Tibial nerve (tissue), 4 donors: ENCODE data around the gene SLPI. TPM values are rescaled to one million over a fixed set of nuclear protein-coding genes. Genes with fewer than 3 reads are reported as not detected.
A peak's percentile ranks its signal among the peaks of the same experiment; 100 is the strongest.

Experiments
- DNase-seq, 2 donors: peaks; one replicate each; pipeline ENCODE4 v3.0.0-alpha.2; 2019; ENCODE audit warnings: low spot score in 2 of 2
- H3K27ac ChIP-seq, 4 donors: fragments of 200-600 bp; sonication (generic) in 3 of 4; one replicate each; pipeline ENCODE4 v1.5.1; 2017 to 2019; ENCODE audit warnings: mild to moderate bottlenecking in 1 of 4
- H3K27me3 ChIP-seq, 2 donors: fragments of 200-600 bp; sonication (generic) in 1 of 2; one replicate each; pipeline versions ENCODE4 v1.5.1 to v1.6.0; 2017 to 2019
- H3K36me3 ChIP-seq, 3 donors: fragments of 200-600 bp; sonication (generic); one replicate each; pipeline ENCODE4 v1.5.1; 2018 to 2019
- H3K4me1 ChIP-seq, 4 donors: fragments of 200-600 bp; sonication (generic) in 3 of 4; one replicate each; pipeline ENCODE4 v1.5.1; 2017 to 2019
- H3K4me3 ChIP-seq, 4 donors: fragments of 200-600 bp; sonication (generic) in 3 of 4; one replicate each; pipeline ENCODE4 v1.5.1; 2017 to 2019; ENCODE audit warnings: mild to moderate bottlenecking in 1 of 4, moderate library complexity in 1 of 4
- H3K9me3 ChIP-seq, 4 donors: fragments of 200-600 bp; sonication (generic) in 3 of 4; one replicate each; pipeline ENCODE4 v1.5.1; 2017 to 2019
- EP300 ChIP-seq, 2 donors: sonication (generic); formaldehyde crosslinking; IDR thresholded peaks; one replicate each; pipeline ENCODE4 v1.6.1; 2017; ENCODE audit warnings: antibody characterized with exemption in 2 of 2, mild to moderate bottlenecking in 1 of 2
- POLR2A ChIP-seq, 2 donors: fragments of 450-650 bp; IDR thresholded peaks; one replicate each; pipeline ENCODE4 v1.6.1; 2017; ENCODE audit warnings: antibody characterized with exemption in 2 of 2, mild to moderate bottlenecking in 2 of 2, moderate library complexity in 2 of 2
- WGBS, 2 donors: methylation state at CpG; one replicate each; pipeline ENCODE4 v1.1.5; 2018; 5-methylcytosine and 5-hydroxymethylcytosine counted together
- total RNA-seq, 4 donors: library from RNA; depleted of rRNA; stranded (reverse); fragments of >200 nt; gene quantifications; one replicate each; pipeline ENCODE4 v1.1.0, GENCODE V29; 2016
- TF ChIP-seq, protein P1 (sequence below), 5 experiments: fragments of 200-600 bp in 3 of 5; fragments of 450-650 bp in 2 of 5; sonication (generic) in 3 of 5; IDR thresholded peaks; one replicate each; pipeline ENCODE4 v1.5.1; 2016 to 2019; ENCODE audit warnings: antibody characterized with exemption in 5 of 5, mild to moderate bottlenecking in 3 of 5, moderate library complexity in 2 of 5

Gene SLPI
- total RNA-seq, 4 donors from 2014 or later = 103 to 371 (median 129) TPM

DNA sequence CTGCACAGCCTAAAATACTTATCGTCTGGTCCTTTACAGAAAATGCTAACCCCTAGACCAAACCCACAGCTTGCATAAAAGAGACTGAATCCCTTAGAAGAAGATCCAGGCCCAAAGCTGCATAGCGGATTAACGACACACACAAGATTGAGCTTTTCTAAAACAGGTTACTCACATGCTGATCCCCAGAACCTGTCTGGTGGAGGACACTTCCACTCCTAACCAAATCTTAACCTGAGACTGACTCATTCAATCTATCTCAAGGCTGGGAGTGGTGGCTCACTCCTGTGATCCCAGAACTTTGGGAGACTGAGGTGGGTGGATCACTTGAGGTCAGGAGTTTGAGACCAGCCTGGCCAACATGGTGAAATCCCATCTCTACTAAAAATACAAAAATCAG, 2.8 kb upstream of the SLPI start:
- no peak for DNase-seq
- no peaks in the 10 kb centered on the region for H3K9me3 ChIP-seq
- H3K4me1 ChIP-seq = peaks cover 0 to 21% (median 2%) of the 10 kb centered on the region in 4 donors
- H3K36me3 ChIP-seq = no peaks in the 10 kb centered on the region
- H3K4me3 ChIP-seq = no peak overlapping the region
- whole genome bisulfite sequencing, 2 donors = 64 to 95% methylated on average over 3 of the region's 3 CpGs
- TF ChIP-seq EP300 (IDR thresholded peaks at IDR 0.05) (no peak), POLR2A (IDR thresholded peaks at IDR 0.05) (no peak)
- TF ChIP-seq, protein P1, sequence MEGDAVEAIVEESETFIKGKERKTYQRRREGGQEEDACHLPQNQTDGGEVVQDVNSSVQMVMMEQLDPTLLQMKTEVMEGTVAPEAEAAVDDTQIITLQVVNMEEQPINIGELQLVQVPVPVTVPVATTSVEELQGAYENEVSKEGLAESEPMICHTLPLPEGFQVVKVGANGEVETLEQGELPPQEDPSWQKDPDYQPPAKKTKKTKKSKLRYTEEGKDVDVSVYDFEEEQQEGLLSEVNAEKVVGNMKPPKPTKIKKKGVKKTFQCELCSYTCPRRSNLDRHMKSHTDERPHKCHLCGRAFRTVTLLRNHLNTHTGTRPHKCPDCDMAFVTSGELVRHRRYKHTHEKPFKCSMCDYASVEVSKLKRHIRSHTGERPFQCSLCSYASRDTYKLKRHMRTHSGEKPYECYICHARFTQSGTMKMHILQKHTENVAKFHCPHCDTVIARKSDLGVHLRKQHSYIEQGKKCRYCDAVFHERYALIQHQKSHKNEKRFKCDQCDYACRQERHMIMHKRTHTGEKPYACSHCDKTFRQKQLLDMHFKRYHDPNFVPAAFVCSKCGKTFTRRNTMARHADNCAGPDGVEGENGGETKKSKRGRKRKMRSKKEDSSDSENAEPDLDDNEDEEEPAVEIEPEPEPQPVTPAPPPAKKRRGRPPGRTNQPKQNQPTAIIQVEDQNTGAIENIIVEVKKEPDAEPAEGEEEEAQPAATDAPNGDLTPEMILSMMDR (IDR thresholded peaks at IDR 0.05) = no peak
- H3K27ac ChIP-seq = no peak overlapping the region
- H3K27me3 ChIP-seq = no peaks in the 10 kb centered on the region

DNA sequence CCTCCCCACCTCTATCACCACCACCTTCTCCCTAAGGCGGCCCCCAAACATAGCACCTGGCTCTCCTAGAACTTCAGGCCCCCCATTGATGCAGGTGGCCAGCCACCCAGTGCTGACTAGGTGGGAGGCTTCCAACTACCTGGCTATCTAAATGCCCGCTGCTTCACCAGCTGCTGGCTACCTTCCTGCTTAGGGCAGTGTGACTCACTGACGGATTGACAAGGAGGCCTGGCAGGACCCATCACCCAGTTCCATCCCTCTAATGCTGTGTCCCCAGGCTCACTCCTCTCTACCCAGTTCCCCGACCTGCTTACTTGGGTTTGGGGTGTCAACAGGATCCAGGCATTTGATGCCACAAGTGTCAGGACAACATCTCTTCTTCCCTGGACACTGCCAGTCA, 1.1 kb downstream of the SLPI start:
- 83 to 91% methylated on average over 4 of the region's 4 CpGs for WGBS, 2 donors

DNA sequence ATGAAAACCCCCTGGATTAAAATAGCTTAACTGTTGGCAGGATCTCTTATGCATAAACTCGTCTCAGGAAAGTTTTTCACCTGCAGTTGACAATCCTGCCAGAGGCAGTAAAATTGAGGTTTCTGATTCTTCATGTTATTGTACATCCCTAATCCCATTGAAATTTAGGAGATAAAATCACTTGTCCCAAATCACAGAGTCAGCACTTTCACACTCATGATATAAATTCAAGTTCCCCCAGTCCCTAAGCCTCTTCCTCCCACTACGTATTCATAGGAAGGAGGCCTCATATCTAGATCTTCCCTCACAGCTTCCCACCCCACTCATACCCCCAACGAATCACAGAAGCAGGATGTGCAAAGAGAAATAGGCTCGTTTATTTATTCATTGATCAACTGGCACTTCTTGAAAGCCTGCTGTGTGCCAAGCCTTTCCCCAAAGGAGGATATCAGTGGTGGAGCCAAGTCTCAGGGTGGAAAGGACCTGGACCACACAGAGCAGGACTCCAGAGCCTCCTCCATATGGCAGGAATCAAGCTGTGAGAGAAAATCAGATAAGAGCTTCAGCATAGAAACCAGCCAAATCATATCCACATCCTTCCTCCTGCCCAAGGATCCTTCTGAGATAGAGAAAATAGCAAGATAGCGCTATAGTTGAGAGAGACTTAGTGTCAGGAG, 2.3 kb downstream of the SLPI start:
- H3K4me3 ChIP-seq = no peak overlapping the region
- TF ChIP-seq, protein P1 (IDR thresholded peaks at IDR 0.05) = no peak
- TF ChIP-seq EP300 (IDR thresholded peaks at IDR 0.05) (no peak), POLR2A (IDR thresholded peaks at IDR 0.05) (no peak)
- H3K4me1 ChIP-seq = peaks cover 0 to 21% (median 2%) of the 10 kb centered on the region in 4 donors
- H3K27me3 ChIP-seq = no peaks in the 10 kb centered on the region
- no peaks in the 10 kb centered on the region for H3K9me3 ChIP-seq
- no peaks in the 10 kb centered on the region for H3K36me3 ChIP-seq
- H3K27ac ChIP-seq = no peak overlapping the region
- WGBS, 2 donors = 51 to 56% methylated on average over 5 of the region's 5 CpGs
- DNase-seq = no peak

More for the DNA sequence above, 1.1 kb downstream of the SLPI start:
- TF ChIP-seq POLR2A (IDR thresholded peaks at IDR 0.05) = no peak
- TF ChIP-seq, protein P1 (IDR thresholded peaks at IDR 0.05) = no peak
- no peak for TF ChIP-seq EP300 (IDR thresholded peaks at IDR 0.05)
- no peak for DNase-seq
- Histone ChIP-seq H3K27me3 (no peaks in the 10 kb centered on the region), H3K4me1 (peaks cover 0 to 21% (median 2%) of the 10 kb centered on the region in 4 donors), H3K36me3 (no peaks in the 10 kb centered on the region), H3K4me3 (peak overlapping the region in 1 of 4 donors; percentile 30), H3K27ac (peak overlapping the region in 1 of 4 donors; percentile 74), H3K9me3 (no peaks in the 10 kb centered on the region)

DNA sequence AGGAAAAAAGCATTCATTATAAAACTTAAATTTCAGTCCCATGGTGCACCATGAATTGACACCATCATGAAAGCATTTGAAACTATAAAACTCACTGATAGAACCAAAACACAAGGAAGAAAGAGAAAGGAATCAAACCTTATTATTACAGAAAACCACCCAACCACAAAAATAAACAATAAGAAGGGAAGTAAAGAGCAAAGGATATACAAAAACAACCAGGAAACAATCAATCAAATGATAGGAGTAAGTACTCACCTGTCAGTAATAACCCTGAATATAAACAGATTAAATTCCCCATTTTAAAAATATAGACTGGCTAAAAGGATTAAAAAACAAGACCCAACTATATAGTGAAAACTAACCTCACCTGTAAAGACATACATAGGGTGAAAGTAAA, 5.8 kb downstream of the SLPI start:
- TF ChIP-seq EP300 (IDR thresholded peaks at IDR 0.05) = no peak
- TF ChIP-seq, protein P1 (IDR thresholded peaks at IDR 0.05) = no peak
- TF ChIP-seq POLR2A (IDR thresholded peaks at IDR 0.05) = no peak
- Histone ChIP-seq H3K27me3 (no peaks in the 10 kb centered on the region), H3K27ac (no peak overlapping the region), H3K4me3 (no peak overlapping the region), H3K36me3 (no peaks in the 10 kb centered on the region), H3K4me1 (peaks cover 0 to under 1% (median 0%) of the 10 kb centered on the region in 4 donors), H3K9me3 (no peaks in the 10 kb centered on the region)
- no peak for DNase-seq

DNA sequence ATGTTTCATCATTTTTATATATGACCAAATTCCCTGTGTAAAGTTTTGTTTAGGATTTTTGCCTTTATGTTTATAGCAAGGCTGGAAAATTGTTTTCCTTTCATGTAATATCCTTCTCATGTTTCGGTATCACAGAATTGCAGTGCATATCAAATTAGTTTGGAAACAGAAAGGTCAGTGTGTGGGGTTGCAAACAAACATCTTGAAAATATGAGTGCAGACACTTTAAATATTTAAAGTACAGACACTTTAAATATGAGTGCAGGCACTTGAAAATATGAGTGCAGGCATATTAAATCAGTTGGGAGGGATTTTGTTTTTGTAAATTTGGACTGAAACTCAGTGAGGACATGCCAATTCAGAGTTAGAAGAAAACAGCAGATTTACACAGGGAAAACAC, 6.5 kb downstream of the SLPI start:
- 27 to 32% methylated on average over 1 of the region's 1 CpG for WGBS, 2 donors
- Histone ChIP-seq H3K27me3 (no peaks in the 10 kb centered on the region), H3K27ac (no peak overlapping the region), H3K4me1 (no peaks in the 10 kb centered on the region), H3K4me3 (no peak overlapping the region), H3K9me3 (no peaks in the 10 kb centered on the region), H3K36me3 (no peaks in the 10 kb centered on the region)
- no peak for DNase-seq
- TF ChIP-seq, protein P1 (IDR thresholded peaks at IDR 0.05) = no peak
- TF ChIP-seq POLR2A (IDR thresholded peaks at IDR 0.05) (no peak), EP300 (IDR thresholded peaks at IDR 0.05) (no peak)
